NCI-H146 treated with DMSO at 0.1 percent for 48 hours (cell line): ENCODE results near the gene C5orf47.

Experiments
- DNase-seq: peaks from one replicate; lab custom pipeline; 2025; ENCODE audit not compliant: unreplicated experiment; lab: John Stamatoyannopoulos, UW

Gene C5orf47, protein sequence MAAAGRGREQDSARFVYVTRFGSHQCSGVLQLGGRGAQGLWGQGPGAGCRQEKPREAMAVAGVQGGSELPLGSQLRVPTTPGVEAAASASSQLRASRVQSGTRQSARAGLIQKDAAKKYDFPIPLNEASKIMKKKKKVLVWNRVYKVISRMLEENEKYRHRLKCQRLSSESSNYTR

DNA sequence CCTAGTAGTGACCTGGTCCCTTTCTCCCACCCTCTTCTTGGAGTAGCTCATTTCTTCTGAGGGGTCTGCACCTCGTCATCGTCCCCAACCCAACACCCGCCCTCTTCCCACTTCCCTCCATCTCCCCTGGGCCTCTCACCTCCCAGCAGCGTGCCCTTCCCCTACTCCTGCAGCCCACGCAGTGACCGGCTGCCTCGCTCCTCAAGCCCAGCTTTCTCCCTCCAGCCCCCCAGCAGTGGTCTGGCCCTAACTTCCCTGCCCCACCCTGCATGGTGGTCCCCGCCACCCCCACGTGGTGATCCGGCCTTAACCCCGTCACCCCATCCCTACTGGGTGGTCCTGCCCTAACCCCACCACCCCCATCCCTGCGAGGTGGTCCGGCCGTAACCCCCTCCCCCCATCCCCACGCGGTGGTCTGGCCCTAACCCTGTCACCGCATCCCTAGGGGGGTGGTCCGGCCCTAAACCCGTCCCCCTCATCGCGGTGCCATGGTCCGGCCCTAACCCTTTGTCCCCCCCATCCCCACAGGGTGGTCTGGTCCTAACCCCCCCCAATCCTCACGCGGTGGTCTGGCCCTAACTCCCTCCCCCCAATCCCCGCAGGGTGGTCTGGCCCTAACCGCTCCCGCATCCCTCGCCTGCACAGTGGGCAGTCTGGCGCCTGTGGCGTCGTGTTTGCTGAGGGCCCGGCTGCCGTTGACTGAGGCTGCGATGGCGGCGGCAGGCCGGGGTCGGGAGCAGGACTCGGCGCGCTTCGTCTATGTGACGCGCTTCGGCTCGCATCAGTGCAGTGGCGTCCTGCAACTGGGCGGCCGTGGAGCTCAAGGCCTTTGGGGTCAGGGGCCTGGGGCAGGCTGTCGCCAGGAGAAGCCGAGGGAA lies at the start of gene C5orf47:
C5orf47 (plus strand) TSS at position 617 of the 878 bp plus-strand sequence; CDS start at position 711, 94 bp downstream.
- DNase-seq: no peak

DNA sequence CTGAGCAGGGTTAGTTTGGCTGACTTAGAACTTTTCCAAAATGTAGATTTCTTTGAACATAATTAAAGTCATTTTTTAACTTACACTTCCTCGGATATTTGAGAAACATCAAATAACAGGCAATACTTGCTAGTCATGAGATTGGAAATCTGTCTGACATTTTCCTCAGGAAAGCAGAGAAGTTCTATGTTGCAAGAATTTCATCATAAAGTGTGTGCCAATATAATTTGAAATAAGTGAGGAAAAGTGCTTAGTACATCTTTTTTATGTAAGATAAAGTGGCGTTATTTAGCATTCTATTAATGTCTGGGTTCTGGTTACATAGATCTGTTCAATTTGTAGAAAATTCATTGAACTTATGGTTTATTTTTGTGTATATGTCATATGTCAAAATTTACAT lies 48.7 kb upstream of the C5orf47 start:
- DNase-seq: no peak

DNA sequence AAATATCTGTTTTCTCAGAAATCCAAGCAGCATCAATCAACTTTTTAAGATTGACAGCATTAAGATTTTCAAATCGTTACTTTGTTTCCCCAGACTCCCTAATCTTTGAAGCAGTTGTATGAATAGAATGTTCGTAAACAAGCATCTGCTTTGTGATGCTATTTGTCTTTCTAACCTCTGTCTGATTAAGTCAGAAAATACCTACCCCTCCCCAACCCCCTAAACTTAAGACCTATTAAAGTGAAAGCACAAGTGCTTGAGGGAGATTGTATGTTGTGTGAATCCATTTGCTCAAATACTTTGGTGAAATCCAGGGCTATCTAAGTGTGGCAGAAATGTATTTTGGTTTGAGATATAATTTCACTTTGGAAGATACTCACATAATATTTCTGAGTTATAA lies 47.9 kb upstream of the C5orf47 start:
- no peak for DNase-seq

DNA sequence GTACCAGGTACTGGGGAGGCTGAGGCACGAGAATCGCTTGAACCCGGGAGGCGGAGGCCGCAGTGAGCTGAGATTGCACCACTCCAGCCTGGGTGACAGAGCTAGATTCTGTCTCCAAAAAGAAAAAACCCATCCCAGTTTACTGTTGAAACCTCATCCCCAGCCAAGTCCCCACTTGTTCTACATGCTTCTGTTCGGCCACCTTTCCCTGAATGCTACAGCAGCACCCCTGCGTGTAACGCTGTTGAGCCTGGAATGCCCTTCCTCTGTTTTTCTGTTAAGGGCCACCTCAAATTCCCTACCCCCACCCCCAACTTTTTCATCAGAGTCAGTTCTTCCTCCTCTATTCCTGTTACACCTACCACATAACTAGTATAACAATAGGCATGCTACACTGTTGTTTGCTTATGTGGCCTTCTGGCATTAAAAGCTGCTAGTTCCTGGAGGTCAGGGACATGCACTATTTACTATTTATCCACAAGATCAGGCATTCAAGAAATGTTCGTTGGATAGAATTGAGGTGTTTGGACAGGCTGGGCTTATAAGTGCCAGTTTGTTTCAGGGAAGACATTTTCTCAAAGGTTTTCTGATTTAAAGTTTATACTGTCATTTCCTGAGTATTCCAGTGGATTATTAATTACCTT lies 47.1 kb upstream of the C5orf47 start:
- DNase-seq: no peak

DNA sequence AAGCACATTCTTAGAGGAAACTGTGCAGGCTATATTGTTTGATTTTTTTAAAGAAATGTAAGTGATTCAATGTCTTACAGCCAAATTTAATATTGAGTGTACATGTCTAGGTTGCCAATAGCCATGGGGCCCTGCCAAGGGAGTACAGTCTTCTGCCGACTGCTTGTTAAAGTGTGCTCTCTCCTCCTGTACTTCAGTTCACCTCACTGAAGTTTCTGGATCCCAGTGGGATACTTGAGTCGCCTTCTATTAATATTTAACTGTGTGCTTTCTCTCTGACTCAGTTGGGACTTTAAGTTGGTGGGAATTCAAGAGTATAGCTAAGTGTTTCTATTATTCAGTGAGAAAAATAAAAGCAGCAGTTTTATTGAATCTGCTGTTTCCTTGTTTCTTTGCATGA lies 44.5 kb upstream of the C5orf47 start:
- DNase-seq: no peak

DNA sequence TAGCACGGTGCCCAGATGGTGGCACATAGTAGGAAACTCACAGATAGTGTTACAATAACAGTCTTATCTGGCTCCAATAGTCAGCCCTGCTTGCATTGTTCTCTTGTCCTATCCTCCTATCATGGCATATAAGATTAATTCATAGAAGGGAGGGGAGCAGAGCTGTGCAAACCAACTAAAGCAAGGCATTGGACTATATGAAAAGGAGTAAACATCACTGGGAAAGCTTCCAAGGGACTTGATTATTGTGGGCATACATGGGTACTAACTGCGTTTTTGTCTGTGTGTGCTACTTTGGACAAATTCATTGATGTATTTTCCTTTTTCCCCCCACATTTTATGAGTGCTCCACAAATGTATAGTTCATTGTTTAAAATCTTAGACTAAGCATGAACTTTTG lies 43.8 kb upstream of the C5orf47 start:
- no peak for DNase-seq

DNA sequence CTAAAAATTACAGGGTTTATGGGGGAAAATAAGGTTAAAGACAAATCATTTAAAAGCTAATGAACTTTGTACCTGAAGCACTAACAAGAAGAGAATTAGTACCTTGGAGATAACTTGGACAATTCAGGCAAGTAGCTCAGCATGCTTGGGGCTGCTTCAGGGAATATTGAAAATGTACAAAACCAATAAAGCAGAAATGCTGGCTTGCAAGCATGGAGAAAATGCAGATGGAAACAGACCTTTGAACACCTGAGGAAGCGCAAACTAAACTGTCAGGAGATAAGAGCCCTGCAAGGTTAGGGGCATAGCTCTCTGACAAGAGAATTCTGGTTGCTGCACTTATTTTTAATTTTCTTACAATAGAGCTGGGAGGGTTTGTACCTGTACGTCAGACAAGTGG lies 42.6 kb upstream of the C5orf47 start:
- no peak for DNase-seq

DNA sequence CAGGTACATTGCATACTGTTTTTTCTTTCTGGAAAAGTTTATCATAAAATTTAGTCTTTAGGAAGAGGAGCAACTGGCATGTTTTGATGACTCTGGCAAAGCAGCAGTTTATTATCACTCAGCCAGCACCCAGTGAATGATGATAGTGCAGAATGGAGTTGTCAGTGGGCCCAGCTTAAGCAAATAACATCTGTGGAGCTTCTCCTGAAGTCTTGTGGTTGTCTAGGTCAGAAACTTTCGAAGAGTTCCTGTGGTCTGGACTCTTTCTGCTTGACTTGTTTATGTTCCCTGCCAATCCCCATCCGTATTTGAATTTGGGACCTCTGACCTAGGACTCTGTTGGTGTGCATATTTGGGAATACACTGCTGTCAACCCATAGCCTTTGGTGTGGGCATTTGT lies 38.1 kb upstream of the C5orf47 start:
- DNase-seq: no peak

DNA sequence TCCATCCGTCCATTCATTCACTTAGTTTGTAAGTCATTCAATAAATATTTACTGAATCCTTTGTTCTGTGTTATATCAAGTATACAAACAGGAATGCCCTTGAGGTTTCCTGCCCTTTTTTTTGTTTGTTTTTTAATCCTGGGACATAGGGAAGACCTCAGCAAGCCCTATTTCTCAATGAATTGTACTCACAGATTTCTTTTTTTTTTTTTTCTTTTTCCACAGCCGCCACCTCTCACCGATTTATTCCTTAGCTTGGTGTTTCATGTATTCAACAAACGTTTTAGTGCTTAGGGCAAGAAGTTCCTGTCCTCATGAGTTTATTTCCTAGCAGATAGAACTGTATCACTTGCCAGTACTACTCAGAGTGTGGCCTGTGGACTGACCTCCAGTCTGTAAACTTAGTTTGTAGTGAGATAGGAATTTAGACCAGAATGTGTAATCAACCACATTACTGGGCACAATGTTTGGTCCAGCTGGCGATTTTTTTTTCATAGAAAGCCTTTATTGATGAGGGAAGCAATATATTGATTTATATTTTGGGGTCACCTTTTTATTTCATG lies 35.4 kb upstream of the C5orf47 start:
- DNase-seq: no peak

DNA sequence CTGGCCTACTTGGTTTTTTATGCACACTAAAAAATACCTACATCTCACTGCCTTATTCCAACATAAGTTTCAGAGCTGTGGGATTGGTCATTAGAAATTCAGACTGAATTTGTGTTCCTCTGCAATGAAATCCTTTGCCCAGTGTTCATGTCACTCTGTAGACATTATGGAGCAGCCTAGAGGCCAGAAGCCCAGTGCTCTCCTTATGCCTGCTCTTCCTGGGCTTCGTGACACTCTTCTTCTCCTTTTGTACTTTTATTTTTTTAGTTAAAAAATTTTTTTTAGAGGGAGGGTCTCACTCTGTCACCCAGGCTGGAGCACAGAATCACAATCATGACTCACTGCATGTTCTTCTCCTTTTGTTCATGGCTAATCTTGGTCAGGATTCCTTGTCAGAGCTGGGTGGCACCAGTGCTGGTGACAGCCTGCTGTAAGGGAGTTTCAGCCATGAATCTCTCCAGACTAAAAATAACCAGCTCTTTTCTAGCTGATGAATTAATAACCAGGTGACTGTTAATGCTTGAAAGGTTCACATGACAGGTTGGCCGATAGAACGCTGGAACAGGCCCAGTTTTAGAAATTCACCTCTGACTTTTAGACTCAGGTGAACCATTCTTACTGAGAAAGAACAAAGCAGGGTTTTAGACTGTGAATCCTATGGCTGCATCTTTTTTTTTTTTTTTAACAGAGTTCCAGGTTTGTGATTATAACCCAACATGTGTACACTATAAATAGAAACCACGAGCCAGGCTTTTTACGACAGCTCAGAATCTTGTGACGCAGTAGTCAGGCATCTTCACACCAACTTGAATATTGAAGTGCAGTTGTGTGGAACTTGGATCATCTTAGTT lies 34.1 kb upstream of the C5orf47 start:
- DNase-seq: no peak

DNA sequence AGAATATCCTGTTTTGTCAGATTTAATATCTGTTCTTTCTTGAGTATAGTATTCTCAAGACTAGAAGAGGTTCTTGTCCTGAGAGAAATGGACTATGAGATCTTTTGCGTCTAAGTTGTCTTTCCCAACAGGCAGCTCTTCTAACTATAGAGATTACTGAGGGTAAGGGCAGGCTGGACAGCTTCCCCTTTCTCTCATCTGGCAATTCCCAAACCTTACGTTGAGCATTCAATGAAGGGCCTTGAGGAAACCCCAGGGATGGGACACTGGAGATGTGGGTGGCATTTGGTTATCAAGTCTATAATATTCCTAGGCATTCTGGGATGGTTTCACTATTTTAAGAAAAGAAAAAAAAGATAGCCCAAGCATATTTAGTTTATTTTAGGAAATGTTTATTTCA lies 28.0 kb upstream of the C5orf47 start:
- no peak for DNase-seq

DNA sequence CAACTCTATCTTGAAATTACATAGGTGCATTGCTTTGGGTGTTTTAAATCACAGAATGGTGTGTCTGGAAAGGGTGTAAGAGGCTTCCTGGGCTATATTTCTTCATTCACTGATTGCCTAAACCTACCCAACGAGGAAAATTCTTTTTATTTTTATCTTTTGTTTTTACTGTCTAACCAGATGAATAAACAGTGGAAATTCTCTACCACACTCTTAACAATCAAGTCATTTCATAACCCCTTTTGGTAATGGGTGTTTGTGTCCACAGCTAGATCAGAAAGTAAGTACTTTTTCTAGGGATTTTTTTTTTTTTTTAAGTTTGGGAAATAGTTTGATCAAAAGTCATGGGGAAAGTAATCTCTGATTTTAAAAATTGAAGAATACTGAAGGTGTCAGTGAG lies 27.6 kb upstream of the C5orf47 start:
- DNase-seq: no peak

DNA sequence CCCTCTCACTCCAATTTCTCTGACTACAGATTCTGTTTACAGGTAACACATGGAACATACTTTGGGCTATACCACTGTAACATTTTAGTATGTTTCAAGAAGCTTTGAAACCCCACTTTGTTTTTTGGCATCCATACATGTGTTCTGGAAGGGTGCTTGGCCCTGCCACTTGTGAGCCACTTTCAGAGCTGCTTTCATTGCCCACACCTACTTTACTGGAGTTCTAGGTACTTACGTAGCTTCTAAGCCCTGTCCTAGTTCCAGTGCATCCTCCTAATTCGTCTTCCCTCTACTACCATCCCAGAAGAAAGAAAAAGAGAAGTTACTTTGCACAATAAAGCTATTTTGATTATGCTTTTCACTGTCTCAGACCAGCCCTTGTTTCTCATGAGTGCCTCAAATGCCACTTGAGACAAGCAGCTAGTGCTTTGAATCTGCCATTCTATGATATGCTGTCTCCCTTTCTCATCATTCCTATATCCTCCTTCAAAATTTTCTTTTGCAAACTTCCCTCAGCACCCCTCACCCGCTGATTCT lies 26.5 kb upstream of the C5orf47 start:
- no peak for DNase-seq

DNA sequence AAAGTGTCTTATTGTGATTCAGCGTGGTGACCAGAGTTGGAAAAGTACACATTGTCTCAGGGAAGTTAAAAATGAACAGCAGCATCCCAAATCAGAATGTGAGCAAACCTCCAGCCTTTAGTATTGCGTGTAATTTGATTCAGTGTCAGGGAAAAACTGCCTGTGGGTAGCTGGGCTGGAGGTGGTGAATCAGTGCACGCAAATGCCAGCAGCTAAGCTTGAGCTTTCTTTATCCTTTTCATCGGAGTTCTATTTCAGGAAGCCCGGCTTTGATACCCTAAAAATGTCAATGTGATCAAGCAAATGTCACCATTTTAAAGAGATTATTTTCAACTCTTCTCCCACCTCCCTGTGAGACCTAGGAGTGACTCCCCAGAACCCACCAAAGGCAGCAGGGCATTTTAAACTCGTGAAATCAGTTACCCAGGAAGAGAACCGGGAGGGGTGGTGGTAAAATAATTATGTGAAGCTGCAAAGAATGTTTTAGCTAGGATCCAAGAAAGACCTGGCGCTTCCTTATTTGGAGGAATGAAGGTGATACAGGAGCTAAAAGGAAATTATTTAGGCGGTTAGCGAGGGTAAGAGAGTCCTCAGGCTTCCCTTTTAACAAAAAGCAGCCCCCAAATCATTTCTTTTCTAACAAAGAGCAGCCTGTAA lies 25.7 kb upstream of the C5orf47 start:
- DNase-seq: peak; percentile 57

DNA sequence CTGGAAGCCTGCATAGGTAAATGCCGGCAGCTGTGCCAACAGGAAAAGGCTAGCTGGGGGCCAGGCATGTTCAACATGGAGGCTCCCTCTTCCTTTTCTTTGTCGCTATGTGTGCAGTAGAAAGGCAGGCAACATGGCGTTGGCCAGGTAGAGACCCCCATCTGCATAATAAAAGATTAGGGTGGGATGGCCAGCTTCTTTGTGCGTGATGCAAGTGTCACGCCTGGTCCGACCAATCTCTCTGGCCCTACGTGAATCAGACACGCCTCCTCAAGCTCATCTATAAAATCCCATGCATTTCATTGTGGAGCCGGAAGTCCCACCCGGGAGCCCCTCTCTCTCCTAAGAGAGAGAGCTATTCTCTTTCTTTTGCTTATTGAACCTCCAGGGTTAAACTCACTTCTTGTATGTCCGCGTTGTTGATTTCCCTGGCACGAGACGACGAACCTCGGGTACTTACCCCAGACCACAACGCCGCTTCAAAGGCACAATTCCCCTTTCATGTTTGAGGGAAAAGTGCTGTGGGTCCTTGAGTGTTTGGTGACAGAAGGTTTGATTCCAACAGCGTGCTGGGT lies 25.0 kb upstream of the C5orf47 start:
- peak; percentile 89 for DNase-seq

DNA sequence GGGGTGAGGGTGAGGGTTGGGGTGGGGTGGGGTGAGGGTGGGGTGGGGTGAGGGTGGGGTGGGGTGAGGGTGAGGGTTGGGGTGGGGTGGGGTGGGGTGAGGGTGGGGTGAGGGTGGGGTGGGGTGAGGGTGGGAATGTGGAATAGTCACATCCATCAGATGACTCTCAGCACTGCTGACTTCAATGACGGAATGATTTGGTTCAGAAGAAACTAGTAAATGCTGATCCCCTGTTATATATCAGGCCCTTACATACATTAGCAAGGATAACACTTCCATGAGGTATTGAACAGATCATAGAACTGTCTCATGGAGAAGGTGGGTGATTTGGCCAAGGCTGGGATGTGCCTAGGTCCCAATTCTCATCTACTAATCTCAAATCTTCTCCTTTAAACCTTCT lies 24.5 kb upstream of the C5orf47 start:
- DNase-seq: no peak

DNA sequence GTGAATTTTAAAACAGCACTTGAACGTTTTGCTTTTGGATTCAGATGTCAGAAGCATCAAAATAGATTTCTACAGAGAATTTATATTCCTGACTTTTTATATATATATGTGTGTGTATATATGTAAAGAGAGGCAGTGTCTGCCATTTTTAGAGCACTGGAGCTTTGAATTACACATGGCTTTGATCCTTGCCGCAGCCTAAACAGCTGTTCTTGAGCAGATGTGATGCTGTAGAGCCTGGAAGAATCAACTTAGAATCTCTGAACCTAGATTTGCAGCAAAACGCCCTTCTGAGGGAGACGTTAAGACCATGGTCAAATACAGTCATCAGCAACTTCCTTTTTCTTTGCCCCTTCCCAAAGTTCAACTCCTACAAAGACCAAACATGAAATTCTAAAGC lies 21.7 kb upstream of the C5orf47 start:
- no peak for DNase-seq

DNA sequence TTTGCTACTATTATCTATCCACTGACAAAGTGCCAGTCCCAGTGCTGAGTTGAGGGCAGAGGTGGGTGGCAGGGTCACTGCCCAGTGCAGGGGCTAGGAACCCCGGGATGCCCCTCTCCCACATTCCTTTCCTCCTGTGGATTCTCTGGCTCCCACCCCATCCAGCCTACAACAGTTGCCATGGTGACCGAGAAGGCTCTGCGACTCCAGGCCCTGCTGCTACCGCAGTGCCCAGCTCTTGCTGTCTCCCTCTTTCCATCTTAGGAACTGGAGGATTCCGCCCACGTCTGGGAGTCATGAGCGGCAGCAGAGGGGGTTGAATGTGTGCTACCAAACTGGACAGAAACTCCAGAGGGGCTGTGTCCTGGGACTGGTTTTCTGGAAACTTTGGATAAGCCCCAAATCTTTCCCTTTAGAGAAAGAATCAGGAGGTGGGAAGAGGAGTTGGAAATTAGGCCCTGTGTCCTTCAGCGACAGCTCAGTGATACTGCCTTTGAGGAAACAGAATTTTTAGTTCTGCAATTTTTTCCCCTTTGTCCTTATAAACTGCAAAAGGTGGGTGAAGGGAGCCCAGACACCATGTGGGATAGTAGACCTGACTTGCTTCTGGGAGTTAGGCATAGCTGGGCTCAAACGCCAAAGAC lies 20.7 kb upstream of the C5orf47 start:
- no peak for DNase-seq
